Sigmoid colon (tissue), 4 donors: ENCODE data around the gene FAM72C.
"Not testable (repeated sequence)": the region's sequence is repeated elsewhere in the genome, so short reads cannot be mapped to it uniquely, and the experiment has no call there.

Experiments used
- POLR2AphosphoS5 ChIP-seq, 4 donors: sonication (generic); formaldehyde crosslinking; IDR thresholded peaks; one replicate each; pipeline ENCODE4 v1.6.1; 2017; ENCODE audit warnings: antibody characterized with exemption in 4 of 4
- TF ChIP-seq, protein P1 (sequence below), 4 experiments: fragments of 450-650 bp in 3 of 4; fragments of 200-600 bp in 1 of 4; IDR thresholded peaks; one replicate each; pipeline ENCODE4 v1.5.1; 2016 to 2019; ENCODE audit warnings: antibody characterized with exemption in 4 of 4, mild to moderate bottlenecking in 3 of 4, moderate library complexity in 2 of 4

GRCh38 chr1:144003306-144004029, 31.7 kb upstream of the FAM72C start:
- TF ChIP-seq, protein P1, sequence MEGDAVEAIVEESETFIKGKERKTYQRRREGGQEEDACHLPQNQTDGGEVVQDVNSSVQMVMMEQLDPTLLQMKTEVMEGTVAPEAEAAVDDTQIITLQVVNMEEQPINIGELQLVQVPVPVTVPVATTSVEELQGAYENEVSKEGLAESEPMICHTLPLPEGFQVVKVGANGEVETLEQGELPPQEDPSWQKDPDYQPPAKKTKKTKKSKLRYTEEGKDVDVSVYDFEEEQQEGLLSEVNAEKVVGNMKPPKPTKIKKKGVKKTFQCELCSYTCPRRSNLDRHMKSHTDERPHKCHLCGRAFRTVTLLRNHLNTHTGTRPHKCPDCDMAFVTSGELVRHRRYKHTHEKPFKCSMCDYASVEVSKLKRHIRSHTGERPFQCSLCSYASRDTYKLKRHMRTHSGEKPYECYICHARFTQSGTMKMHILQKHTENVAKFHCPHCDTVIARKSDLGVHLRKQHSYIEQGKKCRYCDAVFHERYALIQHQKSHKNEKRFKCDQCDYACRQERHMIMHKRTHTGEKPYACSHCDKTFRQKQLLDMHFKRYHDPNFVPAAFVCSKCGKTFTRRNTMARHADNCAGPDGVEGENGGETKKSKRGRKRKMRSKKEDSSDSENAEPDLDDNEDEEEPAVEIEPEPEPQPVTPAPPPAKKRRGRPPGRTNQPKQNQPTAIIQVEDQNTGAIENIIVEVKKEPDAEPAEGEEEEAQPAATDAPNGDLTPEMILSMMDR (IDR thresholded peaks at IDR 0.05): not testable (repeated sequence)
- TF ChIP-seq POLR2AphosphoS5 (IDR thresholded peaks at IDR 0.05): not testable (repeated sequence)
